Measurements from ENCODE around the gene DHH. TPM values are rescaled to one million over a fixed set of nuclear protein-coding genes. Genes with fewer than 3 reads are reported as not detected.

DHH gene
- total RNA-seq, 1 experiment from 2014 or later, result 0.04 TPM

DNA sequence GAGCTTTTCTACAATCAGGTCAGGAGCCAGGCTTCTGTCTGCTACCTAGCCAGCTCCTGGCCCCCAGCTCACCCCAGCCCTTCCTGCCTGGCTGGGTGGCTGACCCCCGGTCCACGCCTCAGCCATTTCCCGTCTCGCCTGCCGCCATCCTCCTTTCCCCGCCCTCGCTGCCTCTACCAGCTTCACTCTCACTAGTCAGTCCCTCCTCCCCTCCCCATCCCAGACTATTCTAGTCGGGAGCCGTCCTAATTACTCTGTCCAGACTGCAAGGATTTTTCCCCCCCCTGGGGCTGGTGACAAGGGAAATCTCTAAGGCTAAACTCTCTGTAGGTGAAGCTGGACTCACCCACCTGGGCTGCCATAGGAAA, 825 bp downstream of the DHH start:
- Histone ChIP-seq H3K4me3 (no peak overlapping the region), H3K27me3 (no peaks in the 10 kb centered on the region), H3K4me1 (peaks cover 4% of the 10 kb centered on the region; the same call in 1 of the 2 replicates)

DNA sequence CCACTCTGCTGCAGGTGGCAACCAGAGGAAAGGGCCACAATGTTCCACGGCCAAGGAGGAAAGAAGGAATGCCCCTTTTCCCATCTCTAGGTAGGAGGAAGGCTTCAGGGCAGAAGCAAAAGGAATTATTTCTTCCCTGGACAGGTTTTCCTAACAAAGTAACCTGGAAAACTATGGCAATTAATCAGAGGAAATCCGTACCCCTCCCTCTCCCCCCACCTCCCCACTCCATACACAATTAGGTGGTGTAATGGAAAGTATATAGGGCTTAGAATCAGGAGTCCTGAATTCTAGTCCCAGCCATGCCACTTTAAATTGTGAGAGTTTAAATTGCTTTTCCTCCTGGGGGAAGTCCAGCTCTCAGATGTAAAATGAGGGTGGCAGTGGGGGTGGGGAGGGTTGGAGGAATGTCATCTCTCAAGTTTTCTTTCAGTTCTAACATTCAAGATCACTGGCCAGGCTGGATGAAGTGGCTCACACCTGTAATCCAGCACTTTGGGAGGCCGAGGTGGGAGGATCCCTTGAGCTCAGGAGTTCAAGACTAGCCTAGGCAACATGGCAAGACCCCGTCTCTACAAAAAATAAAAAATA, 1.7 kb downstream of the DHH start:
- no peak overlapping the region for H3K27ac ChIP-seq
- H3K36me3 ChIP-seq, result no peaks in the 10 kb centered on the region
- peaks cover 8% of the 10 kb centered on the region for H3K4me1 ChIP-seq
- H3K9me3 ChIP-seq (replicated peaks), result no peaks in the 10 kb centered on the region
- no peak for DNase-seq
- H3K4me3 ChIP-seq, result no peak overlapping the region
- no peaks in the 10 kb centered on the region for H3K27me3 ChIP-seq

More for the DNA sequence above, 825 bp downstream of the DHH start:
- Histone ChIP-seq H3K27ac (no peak overlapping the region), H3K9me3 (replicated peaks) (no peaks in the 10 kb centered on the region), H3K36me3 (no peaks in the 10 kb centered on the region)
- no peak for DNase-seq

DNA sequence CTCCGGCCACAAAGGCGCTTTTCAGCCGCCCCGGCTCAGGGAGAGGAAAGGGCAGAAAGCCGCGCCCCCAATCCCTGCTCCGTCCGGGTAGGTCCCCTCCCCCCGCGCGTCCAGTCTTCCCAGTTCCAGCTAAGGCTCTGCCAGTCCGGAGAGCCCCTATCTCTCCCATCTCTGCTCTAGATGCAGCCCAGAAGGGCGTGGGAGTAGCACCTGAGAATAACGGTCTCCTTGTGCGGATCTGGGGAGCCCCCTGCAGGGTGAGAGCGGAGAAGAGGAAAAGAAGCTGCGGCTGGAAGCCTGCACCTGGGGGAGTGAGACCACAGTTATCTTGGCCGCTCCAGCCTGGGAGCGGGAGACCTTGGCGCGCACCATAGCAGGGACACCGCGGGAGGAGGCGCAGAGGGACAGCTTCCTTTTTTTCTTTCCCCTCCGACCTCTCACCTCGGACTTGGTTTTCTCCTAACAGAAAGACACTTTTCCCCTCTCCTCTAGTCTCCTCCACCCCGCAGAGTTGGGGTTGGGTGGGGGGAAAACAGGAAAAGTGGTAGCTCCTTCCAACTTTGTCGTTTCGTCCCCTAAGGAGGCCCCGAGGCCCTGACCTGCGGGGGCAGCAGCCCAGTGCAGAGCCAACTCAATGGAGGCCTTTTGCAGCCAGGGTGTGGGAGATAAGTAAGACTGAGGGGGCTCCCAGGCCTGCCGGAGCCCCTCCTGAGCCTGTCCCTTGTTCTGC, 2.4 kb downstream of the DHH start:
- H3K4me3 ChIP-seq, result peak overlapping the region; percentile 51
- DNase-seq, result peak; percentile 83 to 90
- no peaks in the 10 kb centered on the region for H3K9me3 ChIP-seq (replicated peaks)
- H3K4me1 ChIP-seq, result peaks cover 10% of the 10 kb centered on the region
- no peak overlapping the region for H3K27ac ChIP-seq
- H3K36me3 ChIP-seq, result no peaks in the 10 kb centered on the region
- no peaks in the 10 kb centered on the region for H3K27me3 ChIP-seq

DNA sequence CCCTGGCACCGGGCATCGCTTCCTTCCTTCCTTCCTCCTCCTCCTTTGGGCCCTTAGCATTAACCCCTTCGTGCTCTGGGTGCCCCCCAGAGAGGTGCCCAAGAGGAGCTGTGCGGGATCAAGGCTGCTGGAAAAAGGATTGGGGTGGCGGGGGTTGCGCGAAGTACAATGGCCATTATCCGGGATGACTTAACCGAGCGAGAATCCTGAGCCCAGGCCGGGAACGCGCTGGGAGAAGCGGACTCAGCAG, 2.8 kb downstream of the DHH start:
- Histone ChIP-seq H3K27me3 (no peaks in the 10 kb centered on the region), H3K9me3 (replicated peaks) (no peaks in the 10 kb centered on the region), H3K4me3 (peak overlapping the region; percentile 51), H3K36me3 (no peaks in the 10 kb centered on the region), H3K4me1 (peaks cover 10% of the 10 kb centered on the region), H3K27ac (no peak overlapping the region)
- DNase-seq, result no peak

DNA sequence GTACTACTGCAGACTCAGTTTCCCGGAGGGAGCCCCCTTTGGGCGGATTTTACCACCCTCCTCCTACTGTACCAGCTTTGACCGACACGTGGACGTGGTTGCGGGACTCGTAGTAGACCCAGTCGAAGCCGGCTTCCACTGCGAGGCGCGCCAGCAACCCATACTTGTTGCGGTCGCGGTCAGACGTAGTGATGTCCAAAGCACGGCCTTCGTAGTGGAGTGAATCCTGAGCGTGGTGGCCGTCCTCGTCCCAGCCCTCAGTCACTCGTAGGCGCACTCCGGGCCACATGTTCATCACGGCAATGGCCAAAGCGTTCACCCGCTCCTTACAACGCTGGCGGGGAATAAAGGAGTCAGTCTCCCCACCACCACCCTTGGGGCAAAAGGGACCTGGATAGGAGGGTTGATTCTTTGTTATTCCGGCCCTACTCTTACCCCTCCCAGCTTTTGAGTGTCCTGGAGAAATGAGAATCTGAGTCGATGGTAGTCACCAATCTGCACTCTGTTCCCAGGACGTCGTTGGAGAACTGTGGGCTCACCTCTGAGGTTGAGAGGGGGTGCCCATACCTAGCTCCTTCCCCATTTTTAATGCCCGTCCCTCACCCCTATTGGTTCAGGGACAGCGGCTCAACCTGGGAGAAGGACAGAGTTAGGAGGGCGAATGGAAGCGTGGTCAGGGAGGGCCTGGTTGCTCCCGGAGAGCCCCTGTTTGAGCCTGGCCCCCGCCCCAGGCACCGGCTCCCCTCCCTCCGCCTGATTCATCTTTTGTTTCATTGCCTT, 3.4 kb downstream of the DHH start:
- no peak for DNase-seq
- H3K36me3 ChIP-seq, result no peaks in the 10 kb centered on the region
- H3K9me3 ChIP-seq (replicated peaks), result no peaks in the 10 kb centered on the region
- H3K4me1 ChIP-seq, result peaks cover 10% of the 10 kb centered on the region
- H3K4me3 ChIP-seq, result peak overlapping the region; percentile 51
- no peak overlapping the region for H3K27ac ChIP-seq
- no peaks in the 10 kb centered on the region for H3K27me3 ChIP-seq

DNA sequence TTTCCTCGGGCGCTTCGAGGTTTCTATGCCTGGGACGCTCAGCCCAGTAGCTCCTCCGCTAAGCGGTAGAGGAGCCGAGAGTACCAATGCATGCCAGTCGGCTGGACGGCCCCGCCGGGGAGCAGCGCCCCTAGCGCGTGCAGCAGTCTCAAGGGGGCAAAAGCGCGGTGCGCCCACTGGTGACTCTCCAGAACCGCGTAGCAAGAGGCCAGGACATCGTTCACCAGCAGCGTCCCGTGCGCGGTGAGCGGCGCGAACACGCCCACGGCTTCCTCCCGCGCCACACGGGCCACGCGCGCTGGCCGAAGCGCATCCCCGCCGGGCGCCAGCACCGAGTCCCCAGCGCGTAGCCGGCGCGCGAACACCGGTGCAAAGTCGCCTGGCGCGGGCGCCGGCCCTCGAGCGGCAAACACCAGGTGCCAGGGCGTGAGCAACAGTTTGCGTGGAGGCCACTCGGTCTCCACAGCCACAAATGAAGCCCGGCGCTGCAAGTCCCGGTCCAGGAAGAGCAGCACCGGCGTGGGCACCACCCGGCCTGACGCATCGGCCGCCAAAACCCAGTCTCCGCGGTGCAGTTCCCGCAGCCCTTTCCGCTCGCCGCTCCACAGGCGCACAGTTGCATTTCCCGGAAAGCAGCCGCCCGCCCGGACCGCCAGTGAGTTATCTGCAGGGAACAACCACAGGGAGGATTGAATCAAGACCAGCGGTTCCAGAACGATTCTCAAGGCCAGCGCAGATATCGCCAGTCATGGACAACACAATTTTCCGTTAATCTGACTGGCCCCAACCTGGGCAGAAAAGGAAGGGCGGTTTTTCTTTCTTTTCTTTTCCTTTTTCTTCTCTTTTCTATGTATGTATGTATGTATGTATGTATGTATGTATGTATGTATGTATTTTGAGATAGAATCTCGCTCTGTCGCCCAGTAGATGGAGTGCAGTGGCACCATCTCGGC, 4.5 kb downstream of the DHH start:
- Histone ChIP-seq H3K27ac (no peak overlapping the region), H3K4me3 (no peak overlapping the region), H3K36me3 (no peaks in the 10 kb centered on the region), H3K9me3 (replicated peaks) (no peaks in the 10 kb centered on the region), H3K4me1 (peaks cover 10% of the 10 kb centered on the region), H3K27me3 (no peaks in the 10 kb centered on the region)
- no peak for DNase-seq

DNA sequence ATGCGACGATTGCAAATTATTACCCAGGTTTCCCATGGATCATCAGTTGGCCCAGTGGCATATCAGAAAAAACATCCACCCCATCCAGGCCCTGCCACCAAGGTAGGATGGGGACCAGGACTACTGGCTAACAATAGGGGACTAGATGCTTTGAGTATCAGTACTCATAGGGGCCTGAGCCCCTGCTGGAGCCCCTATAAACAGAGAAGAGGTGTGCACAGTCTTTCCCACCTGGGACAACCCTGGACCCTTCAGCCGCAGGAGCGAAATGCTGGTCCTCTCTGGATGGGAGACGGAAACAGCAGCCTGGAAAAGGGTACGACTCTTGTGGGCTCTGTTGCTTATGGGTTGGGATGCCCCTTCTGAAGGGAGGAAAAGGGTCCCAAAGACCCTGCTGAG, 5.7 kb downstream of the DHH start:
- H3K36me3 ChIP-seq, result no peaks in the 10 kb centered on the region
- peaks cover 6% of the 10 kb centered on the region; the same call in 1 of the 2 replicates for H3K9me3 ChIP-seq (replicated peaks)
- H3K27me3 ChIP-seq, result no peaks in the 10 kb centered on the region
- H3K4me3 ChIP-seq, result no peak overlapping the region
- H3K4me1 ChIP-seq, result peaks cover 10% of the 10 kb centered on the region
- DNase-seq, result no peak
- no peak overlapping the region for H3K27ac ChIP-seq

DNA sequence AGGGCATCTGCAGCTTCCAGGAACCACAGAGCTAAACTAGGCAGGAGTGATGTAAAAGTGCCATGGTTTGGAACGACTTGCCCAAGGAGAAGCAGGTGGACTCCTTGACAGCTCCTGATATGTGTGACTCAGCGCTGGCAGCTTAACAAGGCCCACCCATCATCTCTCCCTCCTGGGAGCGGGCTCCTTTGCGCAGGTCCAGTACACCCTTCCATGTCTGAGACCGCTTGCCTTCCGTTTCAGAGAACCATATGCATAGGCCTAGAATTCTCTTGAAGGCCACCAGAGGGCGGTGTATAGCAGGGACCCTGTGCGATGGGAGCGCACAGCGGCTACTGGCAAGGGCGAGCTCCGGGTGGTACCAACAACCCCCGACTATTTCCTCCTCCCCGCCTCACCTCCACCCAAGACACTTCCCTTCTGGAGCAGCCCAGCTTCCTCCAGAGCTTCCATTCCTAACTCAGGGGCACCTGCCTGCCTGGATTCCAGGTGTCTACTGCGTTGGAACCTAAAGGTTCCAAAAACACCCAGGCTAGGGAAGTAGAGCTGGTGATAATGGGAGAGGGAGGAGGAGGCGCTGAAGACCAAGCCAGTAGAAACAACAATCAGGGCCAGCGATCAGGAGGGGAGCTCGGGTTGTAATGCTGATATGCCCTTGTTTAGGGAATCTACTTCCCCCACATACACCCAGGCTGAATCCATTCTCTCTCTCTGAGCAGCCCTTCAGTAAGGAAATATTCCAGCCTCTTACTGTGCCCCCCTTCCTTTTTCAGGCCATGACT, 6.3 kb downstream of the DHH start:
- no peaks in the 10 kb centered on the region for H3K27me3 ChIP-seq
- no peak overlapping the region for H3K27ac ChIP-seq
- peak; percentile 94 to 99 for DNase-seq
- H3K36me3 ChIP-seq, result no peaks in the 10 kb centered on the region
- H3K9me3 ChIP-seq (replicated peaks), result peaks cover 6% of the 10 kb centered on the region; the same call in 1 of the 2 replicates
- peaks cover 10% of the 10 kb centered on the region for H3K4me1 ChIP-seq
- H3K4me3 ChIP-seq, result peak overlapping the region; percentile 34

DNA sequence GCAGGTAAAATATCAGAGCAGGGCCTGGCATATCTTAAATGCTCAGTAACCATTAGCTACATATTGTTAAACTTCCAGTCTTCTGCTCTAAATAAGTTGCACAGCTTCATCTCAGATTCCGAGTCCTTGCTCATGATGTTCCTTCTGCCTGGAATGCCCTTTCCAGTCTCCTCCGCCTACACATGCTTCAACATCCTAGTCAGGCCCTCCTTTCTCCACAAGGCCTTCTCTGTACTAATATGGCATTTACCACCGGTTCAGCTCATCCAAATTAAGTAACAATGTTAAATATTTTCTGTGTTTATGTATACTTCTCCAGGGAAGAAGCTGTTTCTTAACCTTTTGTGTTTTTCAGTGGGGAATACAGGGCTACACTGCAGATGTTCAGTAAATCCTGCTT, 8.5 kb downstream of the DHH start:
- H3K27me3 ChIP-seq, result no peaks in the 10 kb centered on the region
- peaks cover 10% of the 10 kb centered on the region for H3K4me1 ChIP-seq
- no peak for DNase-seq
- no peak overlapping the region for H3K4me3 ChIP-seq
- H3K36me3 ChIP-seq, result no peaks in the 10 kb centered on the region
- peaks cover 6% of the 10 kb centered on the region; the same call in 1 of the 2 replicates for H3K9me3 ChIP-seq (replicated peaks)
- H3K27ac ChIP-seq, result no peak overlapping the region

DNA sequence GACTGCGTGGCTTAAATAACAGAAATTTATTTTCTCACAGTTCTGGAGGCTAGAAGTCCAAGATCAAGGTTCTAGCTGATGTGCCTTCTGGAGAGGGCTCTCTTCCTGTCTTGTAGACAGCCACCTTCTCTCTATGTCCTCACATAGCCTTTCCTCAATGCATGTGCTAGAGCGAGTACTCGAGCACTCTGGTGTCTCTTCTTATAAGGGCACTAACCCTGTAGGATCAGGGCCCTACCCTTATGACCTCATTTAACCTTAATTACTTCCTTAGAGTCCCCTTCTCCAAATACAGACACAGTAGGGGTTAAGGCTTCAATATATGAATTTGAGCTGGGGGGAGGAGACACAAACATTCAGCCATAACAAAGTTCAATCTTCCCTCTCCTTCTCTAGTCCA, 10.2 kb downstream of the DHH start:
- Histone ChIP-seq H3K4me3 (no peak overlapping the region), H3K9me3 (replicated peaks) (peaks cover 6% of the 10 kb centered on the region; the same call in 1 of the 2 replicates), H3K27me3 (no peaks in the 10 kb centered on the region), H3K27ac (no peak overlapping the region), H3K4me1 (peaks cover 24% of the 10 kb centered on the region), H3K36me3 (no peaks in the 10 kb centered on the region)
- no peak for DNase-seq

DNA sequence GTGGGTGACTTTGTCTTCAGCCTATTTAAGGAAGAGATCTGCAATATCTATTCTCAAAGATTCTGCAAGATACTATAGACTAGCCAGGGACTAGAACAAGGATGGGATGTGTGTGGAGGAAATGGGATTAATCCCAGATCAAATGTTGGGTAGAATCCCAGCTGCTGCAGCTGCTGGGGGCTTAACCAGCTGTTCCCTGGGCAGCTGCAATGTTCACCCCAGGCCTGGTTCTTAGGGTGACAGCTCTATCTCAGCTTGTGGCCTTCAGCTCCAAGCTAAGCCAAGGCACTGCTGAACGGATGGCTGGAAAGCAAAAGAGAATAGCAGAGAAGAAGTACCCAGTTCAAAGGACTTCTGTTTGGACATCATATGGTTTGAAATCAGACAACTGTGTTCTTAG, 14.8 kb downstream of the DHH start:
- Histone ChIP-seq H3K27ac (peak overlapping the region; percentile 84), H3K9me3 (replicated peaks) (peaks cover 6% of the 10 kb centered on the region; the same call in 1 of the 2 replicates), H3K4me3 (no peak overlapping the region), H3K27me3 (no peaks in the 10 kb centered on the region), H3K4me1 (peaks cover 28% of the 10 kb centered on the region), H3K36me3 (no peaks in the 10 kb centered on the region)
- DNase-seq, result peak; percentile 96 to 99

DNA sequence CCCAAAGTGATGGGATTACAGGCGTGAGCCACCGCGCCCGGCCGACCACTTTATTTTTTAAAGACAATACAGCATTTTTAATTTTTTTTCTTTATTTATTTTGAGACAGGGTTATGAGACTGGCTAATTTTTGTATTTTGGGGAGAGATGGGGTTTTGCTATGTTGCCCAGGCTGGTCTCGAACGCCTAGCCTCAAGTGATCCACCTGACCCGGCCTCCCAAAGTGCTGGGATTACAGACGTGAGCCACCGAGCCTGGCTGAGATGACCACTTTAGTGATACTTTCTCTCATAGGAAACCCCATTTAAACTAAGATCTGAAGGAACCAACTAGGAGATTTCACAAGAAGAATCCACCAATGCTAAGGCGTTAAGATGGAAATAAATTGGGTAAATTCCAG, 23.6 kb downstream of the DHH start:
- no peak overlapping the region for H3K4me3 ChIP-seq
- peaks cover 4% of the 10 kb centered on the region; the same call in 1 of the 2 replicates for H3K4me1 ChIP-seq
- no peak overlapping the region for H3K27ac ChIP-seq
- no peaks in the 10 kb centered on the region for H3K9me3 ChIP-seq (replicated peaks)
- H3K36me3 ChIP-seq, result no peaks in the 10 kb centered on the region
- no peaks in the 10 kb centered on the region for H3K27me3 ChIP-seq
- no peak for DNase-seq

DNA sequence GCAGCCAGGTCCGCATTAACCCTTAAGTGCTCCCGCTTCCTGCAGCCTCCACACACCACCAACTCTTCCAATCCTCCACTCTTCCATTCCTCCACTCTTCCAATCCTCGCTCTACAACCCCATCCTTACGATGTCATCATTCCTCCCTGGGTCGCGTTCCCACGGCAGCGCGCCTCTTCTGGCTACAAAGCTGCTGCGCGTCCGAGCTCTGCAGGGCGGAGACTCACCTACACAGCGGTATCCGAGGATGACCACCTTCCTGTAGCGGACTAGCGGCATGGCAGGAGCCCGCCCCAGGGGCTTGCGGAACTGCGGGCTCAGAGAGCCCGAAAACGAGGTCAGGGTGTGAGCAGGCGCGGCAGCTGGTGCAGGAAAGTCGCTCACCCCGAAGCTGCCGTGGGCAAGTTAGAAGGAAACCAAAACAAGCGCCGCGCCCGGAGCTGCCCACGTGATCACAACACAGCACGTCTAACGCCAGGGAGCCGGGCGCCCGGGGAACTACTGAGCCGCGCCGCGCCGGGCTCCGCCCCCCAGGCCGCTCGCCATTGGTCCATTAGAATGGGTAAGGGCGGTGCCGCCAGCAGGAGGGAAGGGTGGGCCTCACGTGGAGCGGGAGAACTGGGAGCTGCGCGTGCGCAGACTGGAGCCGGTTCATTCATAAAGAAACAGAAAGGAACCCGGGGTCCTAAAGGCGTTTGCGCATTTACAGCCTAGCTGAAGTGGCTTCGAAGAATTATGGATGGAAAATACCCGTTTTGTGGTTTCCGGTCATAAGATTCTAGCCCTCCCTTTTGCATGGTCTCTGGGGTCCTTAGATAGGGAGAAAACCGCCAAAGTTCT, 24.9 kb downstream of the DHH start, which contains the start of gene RHEBL1:
Gene RHEBL1, minus strand, starts transcription at position 473 of the 840 bp plus-strand sequence. Its CDS starts 194 bp downstream, at position 279.
- Histone ChIP-seq H3K27ac (peak within 1 kb of the TSS; percentile 44), H3K4me3 (peak within 1 kb of the TSS; percentile 70), H3K9me3 (replicated peaks) (no peaks in the 10 kb centered on the region), H3K4me1 (peaks cover 4% of the 10 kb centered on the region; the same call in 1 of the 2 replicates), H3K27me3 (no peaks in the 10 kb centered on the region), H3K36me3 (no peaks in the 10 kb centered on the region)
- peak; percentile 99 for DNase-seq
